H9 (cell line): ENCODE data around the gene GPR180. TPM values are rescaled to one million over a fixed set of nuclear protein-coding genes. Genes with fewer than 3 reads are reported as not detected.

Experiments used
- DNase-seq: peaks from one replicate; pipeline ENCODE4 v3.0.0-alpha.2; 2017
- H2AFZ ChIP-seq: one replicate; pipeline ENCODE4 v1.6.1; 2013; ENCODE audit warnings: mild to moderate bottlenecking, low read length, control low read depth, moderate library complexity
- H2AK5ac ChIP-seq: 2 replicates; pipeline ENCODE4 v1.6.1; 2013; ENCODE audit warnings: low read length, control low read depth, mixed read lengths; ENCODE audit not compliant: insufficient read length
- H2BK120ac ChIP-seq: one replicate; pipeline ENCODE4 v1.6.1; 2013; ENCODE audit warnings: low read depth, mild to moderate bottlenecking, low read length, control low read depth, inconsistent platforms; ENCODE audit not compliant: poor library complexity, severe bottlenecking
- H2BK12ac ChIP-seq: 2 replicates; pipeline ENCODE4 v1.6.1; 2013; ENCODE audit warnings: low read length, control low read depth, mixed read lengths, low read depth; ENCODE audit not compliant: insufficient read length
- H2BK15ac ChIP-seq: 2 replicates; pipeline ENCODE4 v1.6.1; 2013; ENCODE audit warnings: low read depth, low read length, control low read depth
- H2BK20ac ChIP-seq: one replicate; pipeline ENCODE4 v1.6.1; 2013; ENCODE audit warnings: low read depth, mild to moderate bottlenecking, low read length, control low read depth, inconsistent platforms; ENCODE audit not compliant: poor library complexity, severe bottlenecking
- H2BK5ac ChIP-seq: 2 replicates; pipeline ENCODE4 v1.6.1; 2013; ENCODE audit warnings: low read length, control low read depth, mixed read lengths; ENCODE audit not compliant: insufficient read length
- H3K14ac ChIP-seq: 2 replicates; pipeline ENCODE4 v1.6.1; 2013; ENCODE audit warnings: low read length, control low read depth; ENCODE audit not compliant: insufficient read depth
- H3K18ac ChIP-seq: 2 replicates; pipeline ENCODE4 v1.6.1; 2013; ENCODE audit warnings: low read depth, mild to moderate bottlenecking, mixed read lengths, low read length, control low read depth; ENCODE audit not compliant: insufficient read length
- H3K23ac ChIP-seq: 2 replicates; pipeline ENCODE4 v1.6.1; 2013; ENCODE audit warnings: low read length, control low read depth, mixed read lengths, low read depth; ENCODE audit not compliant: insufficient read length
- H3K23me2 ChIP-seq: 2 replicates; pipeline ENCODE4 v1.6.1; 2013; ENCODE audit warnings: low read depth, mild to moderate bottlenecking, mixed read lengths, low read length, control low read depth; ENCODE audit not compliant: insufficient read length, poor library complexity, severe bottlenecking
- H3K27ac ChIP-seq: 2 replicates; pipeline ENCODE4 v1.5.1; 2013; ENCODE audit warnings: low read length, control low read depth, mixed read lengths, low read depth; ENCODE audit not compliant: insufficient read length
- H3K27me3 ChIP-seq: 2 replicates; pipeline ENCODE4 v1.6.1; 2013; ENCODE audit warnings: low read length, control low read depth, inconsistent platforms; ENCODE audit not compliant: insufficient read depth
- H3K4ac ChIP-seq: 2 replicates; pipeline ENCODE4 v1.6.1; 2013; ENCODE audit warnings: low read depth, mild to moderate bottlenecking, control low read depth, inconsistent platforms, low read length, moderate library complexity
- H3K4me1 ChIP-seq: 2 replicates; pipeline ENCODE4 v1.6.1; 2013; ENCODE audit warnings: low read length, control low read depth, inconsistent platforms; ENCODE audit not compliant: insufficient read depth
- H3K4me2 ChIP-seq: 2 replicates; pipeline ENCODE4 v1.6.1; 2013; ENCODE audit warnings: low read length, control low read depth, mixed read lengths; ENCODE audit not compliant: insufficient read length, insufficient read depth
- H3K56ac ChIP-seq: 2 replicates; pipeline ENCODE4 v1.6.1; 2013; ENCODE audit warnings: low read depth, mild to moderate bottlenecking, mixed read lengths, low read length, control low read depth; ENCODE audit not compliant: insufficient read length
- H3K79me1 ChIP-seq: 2 replicates; pipeline ENCODE4 v1.6.1; 2013; ENCODE audit warnings: low read depth, mild to moderate bottlenecking, moderate library complexity, low read length, control low read depth, inconsistent platforms; ENCODE audit not compliant: insufficient read depth, poor library complexity, severe bottlenecking
- H3K79me2 ChIP-seq: 2 replicates; pipeline ENCODE4 v1.6.1; 2013; ENCODE audit warnings: low read length, control low read depth, inconsistent platforms; ENCODE audit not compliant: insufficient read depth
- H3K9ac ChIP-seq: 2 replicates; pipeline ENCODE4 v1.6.1; 2013; ENCODE audit warnings: low read length, control low read depth, mixed read lengths; ENCODE audit not compliant: insufficient read length; ENCODE audit errors: extremely low read depth
- H3K9me3 ChIP-seq: one replicate; pipeline ENCODE4 v1.6.1; 2013; ENCODE audit warnings: low read depth, low read length, inconsistent platforms; ENCODE audit not compliant: control insufficient read depth
- H3T11ph ChIP-seq: one replicate; pipeline ENCODE4 v1.6.1; 2013; ENCODE audit warnings: mild to moderate bottlenecking, low read length, control low read depth, inconsistent platforms
- H4K20me1 ChIP-seq: one replicate; pipeline ENCODE4 v1.6.1; 2013; ENCODE audit not compliant: control insufficient read depth, insufficient read length, insufficient read depth
- H4K5ac ChIP-seq: 2 replicates; pipeline ENCODE4 v1.6.1; 2013; ENCODE audit warnings: low read depth, mild to moderate bottlenecking, mixed read lengths, low read length, control low read depth; ENCODE audit not compliant: insufficient read length
- H4K8ac ChIP-seq: replicated peaks from 2 replicates; pipeline ENCODE4 v1.6.1; 2013; ENCODE audit warnings: low read length, control low read depth, mixed read lengths, low read depth; ENCODE audit not compliant: insufficient read length
- H4K91ac ChIP-seq: 2 replicates; pipeline ENCODE4 v1.6.1; 2013; ENCODE audit warnings: low read depth, mild to moderate bottlenecking, moderate library complexity, mixed read lengths, low read length, control low read depth; ENCODE audit not compliant: insufficient read length
- H3K27ac Mint-ChIP-seq, 3 experiments: 2 replicates in 2 of 3; 3 replicates in 1 of 3; pipeline ENCODE4 v1.8.0; 2020 to 2021; ENCODE audit warnings: mixed read lengths in 3 of 3, mild to moderate bottlenecking in 1 of 3, moderate library complexity in 1 of 3
- H3K27me3 Mint-ChIP-seq: 2 replicates; pipeline ENCODE4 v1.8.0; 2021; ENCODE audit warnings: low read depth, mild to moderate bottlenecking, moderate library complexity, mixed read lengths
- H3K36me3 Mint-ChIP-seq, 3 experiments: 2 replicates in 2 of 3; 3 replicates in 1 of 3; pipeline ENCODE4 v1.8.0; 2020 to 2021; ENCODE audit warnings: low read depth in 3 of 3, mixed read lengths in 3 of 3; ENCODE audit not compliant: insufficient read depth in 1 of 3
- H3K4me1 Mint-ChIP-seq, 2 experiments: 2 replicates each; pipeline ENCODE4 v1.8.0; 2020; ENCODE audit warnings: mixed read lengths in 2 of 2
- H3K4me3 Mint-ChIP-seq, 2 experiments: 2 replicates in 1 of 2; 3 replicates in 1 of 2; pipeline ENCODE4 v1.8.0; 2020 to 2021; ENCODE audit warnings: mild to moderate bottlenecking in 2 of 2, mixed read lengths in 2 of 2, moderate library complexity in 1 of 2
- H3K9me3 Mint-ChIP-seq, 2 experiments: 2 replicates in 1 of 2; 3 replicates in 1 of 2; pipeline ENCODE4 v1.8.0; 2020; ENCODE audit warnings: mild to moderate bottlenecking in 2 of 2, mixed read lengths in 2 of 2, moderate library complexity in 1 of 2
- CTCF ChIP-seq: fragments of 200-600 bp; sonication (generic); conservative IDR thresholded peaks from 3 replicates; pipeline ENCODE4 v1.8.0; 2021; ENCODE audit warnings: antibody characterized with exemption, mild to moderate bottlenecking
- WGBS: extraction: QIAGEN DNeasy Blood & Tissue Kit; methylation state at CpG from one replicate; pipeline ENCODE4 v1.1.7; 2013; ENCODE audit warnings: missing lambda C conversion rate, low lambda C conversion rate, mixed read lengths; ENCODE audit not compliant: insufficient read length; ENCODE audit errors: extremely low coverage; 5-methylcytosine and 5-hydroxymethylcytosine counted together
- total RNA-seq: library from RNA; stranded (reverse); gene quantifications from 2 replicates; pipeline ENCODE4 v1.2.1, GENCODE V29; 2021

Gene GPR180
- total RNA-seq, 1 experiment from 2014 or later: 5.1 TPM

- Mint-ChIP-seq H3K4me1 (peaks cover 7 to 8% of the 10 kb centered on the region in 2 experiments), H3K9me3 (peaks cover 11 to 13% of the 10 kb centered on the region in 2 experiments), H3K4me3 (peak overlapping the region; percentile 89 to 91), H3K27me3 (peaks cover 17% of the 10 kb centered on the region), H3K27ac (peak overlapping the region in 2 of 3 experiments; percentile 94 to 97; a peak in 2 of 7 replicates), H3K36me3 (peaks cover 13 to 28% (median 23%) of the 10 kb centered on the region in 3 experiments)
- no peak overlapping the region for H4K5ac ChIP-seq
- peak overlapping the region; percentile 74 for H3K9ac ChIP-seq
- no peaks in the 10 kb centered on the region for H3K79me1 ChIP-seq
- H3K27ac ChIP-seq: no peak overlapping the region
- H3K18ac ChIP-seq: no peak overlapping the region
- no peaks in the 10 kb centered on the region for H3K23me2 ChIP-seq
- H3K4me1 ChIP-seq: no peaks in the 10 kb centered on the region
- no peak overlapping the region for H2AK5ac ChIP-seq
- no peak overlapping the region for H3T11ph ChIP-seq
- no CpG with 5 or more reads among the region's 1 CpG for WGBS
- H2BK15ac ChIP-seq: no peak overlapping the region
- no peak overlapping the region for H3K4ac ChIP-seq
- peak overlapping the region; percentile 48 for H3K4me2 ChIP-seq
- no peak overlapping the region for H4K8ac ChIP-seq
- H3K79me2 ChIP-seq: peaks cover 2% of the 10 kb centered on the region; the same call in 1 of the 2 replicates
- H3K9me3 ChIP-seq: peaks cover 7% of the 10 kb centered on the region
- TF ChIP-seq CTCF: no peak
- no peak overlapping the region for H3K14ac ChIP-seq
- H3K27me3 ChIP-seq: no peaks in the 10 kb centered on the region; the same call in 1 of the 2 replicates
- H2BK12ac ChIP-seq: no peak overlapping the region
- no peak overlapping the region for H2AFZ ChIP-seq
- DNase-seq: no peak
- no peak overlapping the region for H2BK5ac ChIP-seq
- H4K91ac ChIP-seq: no peak overlapping the region
- no peak overlapping the region for H2BK120ac ChIP-seq
- H4K20me1 ChIP-seq: no peaks in the 10 kb centered on the region
- no peak overlapping the region for H2BK20ac ChIP-seq
- H3K23ac ChIP-seq: no peak overlapping the region
- no peak overlapping the region for H3K56ac ChIP-seq
These were observed 810 bp downstream of the GPR180 start for GRCh38 chr13:94602467-94602866.
